ENCODE measurements around the gene ARHGAP40. TPM values are rescaled to one million over a fixed set of nuclear protein-coding genes. Genes with fewer than 3 reads are reported as not detected.

ARHGAP40 gene
- total RNA-seq, 4 donors from 2014 or later, result 0.21 to 1.2 TPM; not detected in 2

DNA sequence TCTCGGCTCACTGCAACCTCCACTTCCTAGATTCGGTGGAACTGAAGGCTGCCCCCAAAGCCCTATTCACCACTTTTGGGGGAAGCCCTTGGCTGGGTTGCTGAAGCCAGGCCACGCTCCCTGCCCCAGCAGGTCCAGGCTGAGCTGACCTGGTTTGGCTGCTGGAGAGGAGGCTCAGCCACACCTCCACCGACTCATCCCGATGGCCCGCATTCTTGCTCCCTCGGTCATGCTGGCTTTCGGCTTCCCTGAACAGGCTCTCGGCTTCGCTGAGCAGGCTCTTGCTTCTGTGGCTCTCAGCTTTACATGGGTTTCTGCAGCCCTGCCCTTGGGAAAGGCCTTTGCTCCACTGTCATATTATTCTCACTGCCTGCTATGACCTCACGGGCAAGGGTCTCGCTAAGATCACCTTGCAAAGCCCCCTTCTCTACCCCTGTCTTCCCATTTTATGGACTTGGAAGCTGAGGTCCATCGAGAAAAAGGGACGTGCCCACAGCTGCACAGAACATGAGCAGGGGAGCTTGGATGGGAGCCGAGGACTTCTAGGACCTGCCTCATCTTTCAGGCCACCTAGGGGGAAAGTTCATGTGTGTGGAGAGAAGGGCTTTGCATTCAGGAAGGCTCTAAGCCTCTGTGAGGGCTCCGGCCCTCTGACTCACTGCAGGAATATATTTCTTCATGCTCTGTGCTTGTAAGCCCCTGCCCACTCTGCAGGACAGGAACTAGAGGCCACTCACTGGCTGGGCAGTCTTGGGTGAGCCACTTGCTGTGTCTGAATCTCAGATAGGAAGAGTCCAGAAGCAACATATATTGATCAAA, 15.6 kb downstream of the ARHGAP40 start:
- Histone ChIP-seq H3K4me1 (no peaks in the 10 kb centered on the region), H3K9me3 (no peaks in the 10 kb centered on the region), H3K4me3 (no peak overlapping the region), H3K36me3 (no peaks in the 10 kb centered on the region), H3K27ac (no peak overlapping the region), H3K27me3 (no peaks in the 10 kb centered on the region)
- no peak for DNase-seq
- TF ChIP-seq, protein P1, sequence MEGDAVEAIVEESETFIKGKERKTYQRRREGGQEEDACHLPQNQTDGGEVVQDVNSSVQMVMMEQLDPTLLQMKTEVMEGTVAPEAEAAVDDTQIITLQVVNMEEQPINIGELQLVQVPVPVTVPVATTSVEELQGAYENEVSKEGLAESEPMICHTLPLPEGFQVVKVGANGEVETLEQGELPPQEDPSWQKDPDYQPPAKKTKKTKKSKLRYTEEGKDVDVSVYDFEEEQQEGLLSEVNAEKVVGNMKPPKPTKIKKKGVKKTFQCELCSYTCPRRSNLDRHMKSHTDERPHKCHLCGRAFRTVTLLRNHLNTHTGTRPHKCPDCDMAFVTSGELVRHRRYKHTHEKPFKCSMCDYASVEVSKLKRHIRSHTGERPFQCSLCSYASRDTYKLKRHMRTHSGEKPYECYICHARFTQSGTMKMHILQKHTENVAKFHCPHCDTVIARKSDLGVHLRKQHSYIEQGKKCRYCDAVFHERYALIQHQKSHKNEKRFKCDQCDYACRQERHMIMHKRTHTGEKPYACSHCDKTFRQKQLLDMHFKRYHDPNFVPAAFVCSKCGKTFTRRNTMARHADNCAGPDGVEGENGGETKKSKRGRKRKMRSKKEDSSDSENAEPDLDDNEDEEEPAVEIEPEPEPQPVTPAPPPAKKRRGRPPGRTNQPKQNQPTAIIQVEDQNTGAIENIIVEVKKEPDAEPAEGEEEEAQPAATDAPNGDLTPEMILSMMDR (IDR thresholded peaks at IDR 0.05), result no peak
- no peak for TF ChIP-seq POLR2A (IDR thresholded peaks at IDR 0.05)
- intact Hi-C loops (cut with DNase I; ENCODE audit: low total_unique reads), result no loop called here

DNA sequence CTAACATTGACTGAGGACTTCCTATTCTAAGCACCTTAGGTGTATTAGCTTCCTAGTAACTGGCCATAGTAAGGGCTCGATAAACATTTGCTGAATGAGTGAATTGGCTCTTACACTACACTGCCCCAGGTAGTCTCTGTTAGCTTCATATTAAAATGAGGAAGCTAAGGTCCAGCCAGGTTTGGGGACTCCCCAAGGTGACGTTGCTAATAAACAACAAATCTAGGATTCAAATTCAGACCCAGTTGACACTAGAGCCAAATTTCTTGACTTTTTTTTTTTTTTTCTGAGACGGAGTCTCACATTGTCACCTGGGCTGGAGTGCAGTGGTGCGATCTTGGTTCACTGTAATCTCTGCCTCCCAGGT, 16.2 kb downstream of the ARHGAP40 start:
- intact Hi-C loops (cut with DNase I; ENCODE audit: low total_unique reads), result no loop called here
- Histone ChIP-seq H3K4me1 (no peaks in the 10 kb centered on the region), H3K36me3 (no peaks in the 10 kb centered on the region), H3K4me3 (no peak overlapping the region), H3K9me3 (no peaks in the 10 kb centered on the region), H3K27me3 (no peaks in the 10 kb centered on the region), H3K27ac (no peak overlapping the region)
- DNase-seq, result no peak
- TF ChIP-seq, protein P1 (IDR thresholded peaks at IDR 0.05), result no peak
- TF ChIP-seq POLR2A (IDR thresholded peaks at IDR 0.05), result no peak

DNA sequence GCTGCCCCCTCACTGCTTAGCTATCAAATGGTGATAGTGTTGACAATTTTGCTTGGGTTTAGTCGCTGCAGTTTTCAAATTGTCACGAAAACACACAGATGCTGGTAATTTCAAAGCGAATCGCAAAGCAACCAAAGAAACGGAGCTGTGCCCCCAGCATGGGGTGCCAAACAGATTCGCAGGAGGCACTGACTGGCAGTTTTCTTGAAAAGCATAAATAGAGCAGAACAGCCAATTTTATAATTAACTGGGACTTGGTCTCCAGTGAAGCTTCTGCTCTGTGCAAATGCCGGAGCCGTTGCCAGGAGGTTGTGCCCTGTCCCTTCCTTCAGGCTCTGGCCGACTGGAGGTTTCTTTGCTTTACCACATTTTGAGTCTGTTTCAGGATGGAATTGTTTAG, 18.8 kb downstream of the ARHGAP40 start:
- Histone ChIP-seq H3K36me3 (no peaks in the 10 kb centered on the region), H3K4me1 (no peaks in the 10 kb centered on the region), H3K27me3 (no peaks in the 10 kb centered on the region), H3K9me3 (no peaks in the 10 kb centered on the region), H3K4me3 (no peak overlapping the region), H3K27ac (no peak overlapping the region)
- intact Hi-C loops (cut with DNase I; ENCODE audit: low total_unique reads), result no loop called here
- TF ChIP-seq, protein P1 (IDR thresholded peaks at IDR 0.05), result no peak
- TF ChIP-seq POLR2A (IDR thresholded peaks at IDR 0.05), result no peak
- no peak for DNase-seq

DNA sequence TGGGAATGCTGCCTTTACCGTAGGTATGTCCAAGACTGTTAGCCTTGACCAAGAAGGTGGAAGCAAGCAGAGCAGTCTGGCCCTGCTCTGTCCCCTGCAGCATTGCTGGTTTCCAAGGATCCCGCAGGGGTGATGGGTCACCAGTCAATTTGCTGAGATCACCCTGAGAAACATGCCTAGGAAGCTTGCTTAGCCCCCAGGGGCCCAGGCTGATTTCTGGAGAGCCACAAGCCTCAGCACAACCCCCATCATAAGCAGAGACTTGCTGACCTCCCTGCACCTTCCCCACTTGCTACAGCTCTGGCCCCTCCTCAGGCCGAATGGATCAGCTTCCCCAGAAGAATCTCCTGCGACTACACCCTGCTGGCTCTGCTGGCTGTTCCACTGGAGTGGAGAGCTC, 21.5 kb downstream of the ARHGAP40 start:
- no peaks in the 10 kb centered on the region for H3K36me3 ChIP-seq
- no peak overlapping the region for H3K4me3 ChIP-seq
- DNase-seq, result no peak
- no peak overlapping the region for H3K27ac ChIP-seq
- H3K9me3 ChIP-seq, result no peaks in the 10 kb centered on the region
- TF ChIP-seq, protein P1 (IDR thresholded peaks at IDR 0.05), result no peak
- TF ChIP-seq POLR2A (IDR thresholded peaks at IDR 0.05), result no peak
- H3K27me3 ChIP-seq, result no peaks in the 10 kb centered on the region
- intact Hi-C loops (cut with DNase I; ENCODE audit: low total_unique reads), result no loop called here
- no peaks in the 10 kb centered on the region for H3K4me1 ChIP-seq

DNA sequence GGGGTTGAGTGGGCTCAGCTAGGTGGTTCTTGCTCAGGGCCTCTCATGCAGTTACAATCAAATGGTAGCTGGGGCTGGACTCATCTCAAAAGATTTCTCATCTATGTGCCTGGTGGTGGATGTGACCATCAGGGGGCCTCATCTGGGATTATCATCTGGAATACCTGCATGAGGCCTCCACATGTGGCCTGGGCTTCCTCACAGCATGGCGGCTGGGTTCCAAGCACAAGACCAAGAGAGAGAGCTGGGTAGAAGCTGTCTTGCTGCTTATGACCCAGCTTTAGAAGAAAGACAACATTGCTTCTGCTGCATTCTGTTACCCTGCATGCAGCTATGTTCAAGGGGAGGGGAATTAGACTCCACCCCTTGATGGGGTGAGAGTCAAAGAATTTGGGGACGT, 22.5 kb downstream of the ARHGAP40 start:
- H3K4me3 ChIP-seq, result no peak overlapping the region
- H3K27me3 ChIP-seq, result no peaks in the 10 kb centered on the region
- intact Hi-C loops (cut with DNase I; ENCODE audit: low total_unique reads), result no loop called here
- no peak overlapping the region for H3K27ac ChIP-seq
- no peaks in the 10 kb centered on the region for H3K4me1 ChIP-seq
- no peaks in the 10 kb centered on the region for H3K36me3 ChIP-seq
- DNase-seq, result no peak
- TF ChIP-seq, protein P1 (IDR thresholded peaks at IDR 0.05), result no peak
- no peak for TF ChIP-seq POLR2A (IDR thresholded peaks at IDR 0.05)
- no peaks in the 10 kb centered on the region for H3K9me3 ChIP-seq

Data from uterus (tissue), 4 donors.